Sigmoid colon (tissue), 7 donors: ENCODE data around the gene MORN4. TPM values are rescaled to one million over a fixed set of nuclear protein-coding genes. Genes with fewer than 3 reads are reported as not detected.

Source experiments
- DNase-seq: peaks from one replicate; pipeline ENCODE4 v3.0.0-alpha.2; 2019
- H3K27ac ChIP-seq, 4 donors: fragments of 200-600 bp; sonication (generic); one replicate each; pipeline ENCODE4 v1.5.1; 2016 to 2019; ENCODE audit warnings: mild to moderate bottlenecking in 1 of 4
- H3K27me3 ChIP-seq, 3 donors: fragments of 200-600 bp; sonication (generic); one replicate each; pipeline ENCODE4 v1.5.1; 2019; ENCODE audit warnings: mild to moderate bottlenecking in 1 of 3
- H3K36me3 ChIP-seq, 4 donors: fragments of 200-600 bp; sonication (generic); one replicate each; pipeline ENCODE4 v1.5.1; 2016 to 2019
- H3K4me1 ChIP-seq, 4 donors: fragments of 200-600 bp; sonication (generic); one replicate each; pipeline ENCODE4 v1.5.1; 2017 to 2019
- H3K4me3 ChIP-seq, 4 donors: fragments of 200-600 bp; sonication (generic); one replicate each; pipeline ENCODE4 v1.5.1; 2017 to 2019; ENCODE audit warnings: mild to moderate bottlenecking in 2 of 4, moderate library complexity in 1 of 4
- H3K9me3 ChIP-seq, 4 donors: fragments of 200-600 bp in 3 of 4; sonication (generic) in 3 of 4; one replicate each; pipeline versions ENCODE4 v1.5.1 to v1.6.1; 2013 to 2019
- EP300 ChIP-seq, 4 donors: sonication (generic); formaldehyde crosslinking; IDR thresholded peaks; one replicate each; pipeline ENCODE4 v1.6.1; 2017; ENCODE audit warnings: antibody characterized with exemption in 4 of 4
- POLR2A ChIP-seq, 2 donors: fragments of 450-650 bp; IDR thresholded peaks; one replicate each; pipeline ENCODE4 v1.6.1; 2016; ENCODE audit warnings: antibody characterized with exemption in 2 of 2, mild to moderate bottlenecking in 2 of 2, moderate library complexity in 2 of 2
- POLR2AphosphoS5 ChIP-seq, 4 donors: sonication (generic); formaldehyde crosslinking; IDR thresholded peaks; one replicate each; pipeline ENCODE4 v1.6.1; 2017; ENCODE audit warnings: antibody characterized with exemption in 4 of 4
- WGBS, 2 donors: extraction: QIAGEN DNeasy Blood & Tissue Kit; methylation state at CpG; one replicate each; pipeline ENCODE4 v1.1.7; 2013; 5-methylcytosine and 5-hydroxymethylcytosine counted together
- intact Hi-C: fragments of 100-400 bp; cut with DNase I; formaldehyde crosslinking; loops from one replicate; pipeline ENCODE4 v1.15.1; 2023
- polyA plus RNA-seq, 3 donors: library from polyadenylated mRNA; stranded (reverse); fragments of 200-250 nt; gene quantifications; one replicate each; pipeline ENCODE4 v1.2.3, GENCODE V29; 2013
- total RNA-seq, 4 donors: library from RNA; depleted of rRNA; stranded (reverse); fragments of >200 nt; gene quantifications; one replicate each; pipeline ENCODE4 v1.1.0, GENCODE V29; 2016
- TF ChIP-seq, protein P1 (sequence below), 4 experiments: fragments of 450-650 bp in 3 of 4; fragments of 200-600 bp in 1 of 4; IDR thresholded peaks; one replicate each; pipeline ENCODE4 v1.5.1; 2016 to 2019; ENCODE audit warnings: antibody characterized with exemption in 4 of 4, mild to moderate bottlenecking in 3 of 4, moderate library complexity in 2 of 4
- donor health status: healthy with polysubstance abuse.
- donor health status: Bipolar disorder and iron deficiency.
- donor health status: healthy.

The MORN4 gene
- total and polyA plus RNA-seq, 7 donors: 0.83 to 23.4 (median 2.5) TPM

DNA sequence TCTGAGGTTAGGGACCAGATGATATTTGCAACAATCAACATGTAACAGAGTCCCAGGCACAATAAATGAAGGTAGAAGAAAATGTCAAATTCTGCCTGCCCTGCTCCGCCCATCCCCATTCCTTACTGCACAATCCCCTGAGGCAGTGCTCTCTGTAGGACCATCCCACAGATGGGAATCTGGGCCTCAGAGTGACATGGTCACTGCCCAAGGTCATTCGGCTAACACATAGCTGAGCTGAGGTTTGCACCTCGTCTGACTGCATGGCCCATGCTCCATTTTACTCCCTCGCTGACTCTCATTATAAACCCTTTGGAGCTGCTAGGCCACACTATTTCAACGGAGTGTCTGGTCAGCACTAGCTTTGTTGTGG, 47.9 kb downstream of the MORN4 start:
- TF ChIP-seq POLR2AphosphoS5 (IDR thresholded peaks at IDR 0.05): no peak
- no peak for TF ChIP-seq EP300 (IDR thresholded peaks at IDR 0.05)
- no peak for TF ChIP-seq POLR2A (IDR thresholded peaks at IDR 0.05)
- TF ChIP-seq, protein P1, sequence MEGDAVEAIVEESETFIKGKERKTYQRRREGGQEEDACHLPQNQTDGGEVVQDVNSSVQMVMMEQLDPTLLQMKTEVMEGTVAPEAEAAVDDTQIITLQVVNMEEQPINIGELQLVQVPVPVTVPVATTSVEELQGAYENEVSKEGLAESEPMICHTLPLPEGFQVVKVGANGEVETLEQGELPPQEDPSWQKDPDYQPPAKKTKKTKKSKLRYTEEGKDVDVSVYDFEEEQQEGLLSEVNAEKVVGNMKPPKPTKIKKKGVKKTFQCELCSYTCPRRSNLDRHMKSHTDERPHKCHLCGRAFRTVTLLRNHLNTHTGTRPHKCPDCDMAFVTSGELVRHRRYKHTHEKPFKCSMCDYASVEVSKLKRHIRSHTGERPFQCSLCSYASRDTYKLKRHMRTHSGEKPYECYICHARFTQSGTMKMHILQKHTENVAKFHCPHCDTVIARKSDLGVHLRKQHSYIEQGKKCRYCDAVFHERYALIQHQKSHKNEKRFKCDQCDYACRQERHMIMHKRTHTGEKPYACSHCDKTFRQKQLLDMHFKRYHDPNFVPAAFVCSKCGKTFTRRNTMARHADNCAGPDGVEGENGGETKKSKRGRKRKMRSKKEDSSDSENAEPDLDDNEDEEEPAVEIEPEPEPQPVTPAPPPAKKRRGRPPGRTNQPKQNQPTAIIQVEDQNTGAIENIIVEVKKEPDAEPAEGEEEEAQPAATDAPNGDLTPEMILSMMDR (IDR thresholded peaks at IDR 0.05): no peak
- Histone ChIP-seq H3K4me3 (no peak overlapping the region), H3K4me1 (no peaks in the 10 kb centered on the region), H3K9me3 (no peaks in the 10 kb centered on the region), H3K36me3 (no peaks in the 10 kb centered on the region), H3K27me3 (no peaks in the 10 kb centered on the region), H3K27ac (no peak overlapping the region)
- intact Hi-C loops: no loop called here
- 91 to 92% methylated on average over 5 of the region's 5 CpGs for whole genome bisulfite sequencing, 2 donors
- DNase-seq: no peak

DNA sequence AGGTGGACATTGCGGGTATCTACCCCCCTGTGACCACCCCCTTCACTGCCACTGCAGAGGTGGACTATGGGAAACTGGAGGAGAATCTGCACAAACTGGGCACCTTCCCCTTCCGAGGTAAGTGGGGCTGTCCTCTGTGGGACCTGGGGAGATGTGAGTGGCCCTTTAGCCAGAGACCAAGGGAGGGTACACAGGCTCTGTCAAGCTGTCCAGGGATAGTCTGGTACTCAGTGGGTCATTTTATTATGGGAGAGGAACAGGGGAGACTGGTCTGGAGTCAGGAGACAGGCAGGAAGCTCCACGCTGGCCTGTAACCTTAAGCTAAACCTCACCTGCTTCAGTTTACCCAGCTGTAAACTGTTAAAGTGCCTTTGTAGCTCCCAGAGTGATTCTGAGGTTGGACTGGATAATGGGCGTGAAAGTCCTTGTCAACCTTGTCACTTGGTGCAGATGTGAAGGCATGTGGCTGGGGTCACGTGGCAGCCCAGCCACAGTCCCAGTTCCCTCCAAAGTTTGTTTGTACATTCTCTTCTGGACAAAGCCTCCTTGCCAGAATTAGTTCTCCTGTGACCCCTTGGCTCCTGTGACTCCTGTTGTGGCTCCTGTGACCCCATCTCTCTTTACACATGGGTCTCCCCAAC, 48.4 kb downstream of the MORN4 start:
- H3K27ac ChIP-seq: peak overlapping the region in 1 of 4 donors; percentile 32

DNA sequence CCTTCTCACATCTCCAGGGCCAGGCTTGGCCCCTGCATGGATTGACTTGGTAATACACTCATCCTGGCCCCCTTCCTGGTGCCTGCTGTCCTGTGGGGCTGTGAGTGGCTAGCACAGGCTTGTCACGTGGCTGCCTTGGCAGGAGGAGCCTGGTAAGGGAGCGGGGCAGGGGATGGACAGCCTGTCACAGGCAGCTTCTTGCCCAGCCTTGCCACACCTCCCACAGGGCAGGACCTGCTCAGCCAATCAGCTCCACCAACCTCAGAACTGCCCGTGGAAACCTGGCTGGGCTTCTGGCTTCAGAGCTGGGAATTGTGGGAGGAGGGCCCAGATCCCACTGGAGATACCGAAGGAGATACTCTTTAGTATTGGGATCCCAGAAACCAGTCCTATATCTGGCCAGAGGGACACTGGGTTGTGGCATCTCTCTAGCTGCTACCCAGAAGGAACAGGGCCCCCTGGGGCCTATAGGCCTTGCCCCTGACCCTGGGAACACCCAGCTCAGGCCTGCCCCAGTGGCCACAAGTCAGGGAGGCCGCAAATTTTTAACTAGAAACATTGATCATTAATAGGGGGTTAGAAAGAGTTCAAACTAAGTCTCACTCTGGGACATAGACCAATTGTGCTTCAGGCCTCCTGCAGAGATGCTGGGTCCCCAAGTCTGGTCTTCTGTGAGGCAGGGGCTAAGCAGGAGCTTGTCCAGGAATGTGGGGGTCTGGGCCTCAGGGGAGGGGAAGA, 49.1 kb downstream of the MORN4 start, which contains the start of gene HOGA1:
Gene HOGA1 (plus strand): TSS at position 330 of the 738 bp plus-strand sequence. CDS start 315 bp downstream, at position 645.
- no peaks in the 10 kb centered on the region for H3K4me1 ChIP-seq
- H3K9me3 ChIP-seq: no peaks in the 10 kb centered on the region
- no peak for DNase-seq
- TF ChIP-seq POLR2A (IDR thresholded peaks at IDR 0.05) (no peak), EP300 (IDR thresholded peaks at IDR 0.05) (no peak), POLR2AphosphoS5 (IDR thresholded peaks at IDR 0.05) (no peak)
- TF ChIP-seq, protein P1 (IDR thresholded peaks at IDR 0.05): no peak
- no peaks in the 10 kb centered on the region for H3K27me3 ChIP-seq
- 50 to 63% methylated on average over 5 of the region's 5 CpGs for WGBS, 2 donors
- intact Hi-C loops: no loop called here
- H3K36me3 ChIP-seq: no peaks in the 10 kb centered on the region
- H3K4me3 ChIP-seq: no peak within 1 kb of the TSS
- peak within 1 kb of the TSS in 1 of 4 donors; percentile 32 for H3K27ac ChIP-seq

More for the DNA sequence above, 48.4 kb downstream of the MORN4 start:
- H3K9me3 ChIP-seq: no peaks in the 10 kb centered on the region
- H3K27me3 ChIP-seq: no peaks in the 10 kb centered on the region
- H3K4me3 ChIP-seq: no peak overlapping the region
- H3K4me1 ChIP-seq: no peaks in the 10 kb centered on the region
- no peaks in the 10 kb centered on the region for H3K36me3 ChIP-seq
- DNase-seq: no peak
- intact Hi-C loops: no loop called here
- TF ChIP-seq EP300 (IDR thresholded peaks at IDR 0.05) (no peak), POLR2AphosphoS5 (IDR thresholded peaks at IDR 0.05) (no peak), POLR2A (IDR thresholded peaks at IDR 0.05) (no peak)
- TF ChIP-seq, protein P1 (IDR thresholded peaks at IDR 0.05): no peak
- 71 to 85% methylated on average over 5 of the region's 5 CpGs for whole genome bisulfite sequencing, 2 donors

DNA sequence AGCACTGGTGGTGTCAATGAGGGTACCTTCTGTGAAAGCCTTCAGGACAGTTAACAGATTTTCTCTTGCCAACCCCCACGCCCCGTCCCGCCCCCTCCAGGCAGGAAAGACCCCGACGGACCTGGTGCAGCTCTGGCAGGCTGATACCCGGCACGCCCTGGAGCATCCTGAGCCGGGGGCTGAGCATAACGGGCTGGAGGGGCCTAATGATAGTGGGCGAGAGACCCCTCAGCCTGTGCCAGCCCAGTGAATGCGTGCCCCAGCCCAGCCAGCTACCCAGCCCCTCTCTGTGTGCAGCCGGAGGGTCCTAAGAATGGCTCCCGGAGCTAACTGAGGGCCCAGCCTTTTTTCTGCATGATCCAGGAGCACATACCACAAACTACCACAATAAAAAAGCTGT, 49.8 kb downstream of the MORN4 start:
- no peak overlapping the region for H3K27ac ChIP-seq
- no peaks in the 10 kb centered on the region for H3K27me3 ChIP-seq
- WGBS, 2 donors: 90 to 93% methylated on average over 13 of the region's 13 CpGs
- intact Hi-C loops: no loop called here
- H3K4me1 ChIP-seq: no peaks in the 10 kb centered on the region
- no peak overlapping the region for H3K4me3 ChIP-seq
- H3K36me3 ChIP-seq: no peaks in the 10 kb centered on the region
- H3K9me3 ChIP-seq: no peaks in the 10 kb centered on the region
- no peak for TF ChIP-seq EP300 (IDR thresholded peaks at IDR 0.05)
- no peak for TF ChIP-seq POLR2AphosphoS5 (IDR thresholded peaks at IDR 0.05)
- TF ChIP-seq, protein P1 (IDR thresholded peaks at IDR 0.05): no peak
- TF ChIP-seq POLR2A (IDR thresholded peaks at IDR 0.05): no peak
- DNase-seq: no peak
